Endodermal cell (in vitro differentiated cells): ENCODE measurements around the gene SMIM5. TPM values are rescaled to one million over a fixed set of nuclear protein-coding genes. Genes with fewer than 3 reads are reported as not detected.

Experiments
- DNase-seq: peaks from one replicate; pipeline ENCODE4 v3.0.0-alpha.2; 2017
- H3K27ac ChIP-seq: 2 replicates; pipeline ENCODE4 v1.5.1; 2013; ENCODE audit warnings: mild to moderate bottlenecking, low read depth, low read length, moderate library complexity
- H3K27me3 ChIP-seq: 2 replicates; pipeline ENCODE4 v1.6.1; 2013; ENCODE audit warnings: mild to moderate bottlenecking, low read length, moderate library complexity; ENCODE audit not compliant: insufficient read depth, control insufficient read depth, poor library complexity, severe bottlenecking
- H3K36me3 ChIP-seq: 2 replicates; pipeline ENCODE4 v1.7.0; 2013; ENCODE audit warnings: mild to moderate bottlenecking, low read length, moderate library complexity; ENCODE audit not compliant: control insufficient read depth, insufficient read depth
- H3K4me1 ChIP-seq: one replicate; pipeline ENCODE4 v1.7.0; 2013; ENCODE audit warnings: low read length; ENCODE audit not compliant: control insufficient read depth, insufficient read depth
- H3K4me3 ChIP-seq: 2 replicates; pipeline ENCODE4 v1.5.1; 2013; ENCODE audit warnings: mild to moderate bottlenecking, low read length, moderate library complexity
- H3K9ac ChIP-seq: 2 replicates; pipeline ENCODE4 v1.6.1; 2013; ENCODE audit warnings: mild to moderate bottlenecking, low read length, moderate library complexity; ENCODE audit not compliant: poor library complexity, severe bottlenecking; ENCODE audit errors: extremely low read depth
- H3K9me3 ChIP-seq: 2 replicates; pipeline ENCODE4 v1.6.1; 2013; ENCODE audit warnings: mild to moderate bottlenecking, low read length, moderate library complexity; ENCODE audit not compliant: control insufficient read depth
- H3K27ac Mint-ChIP-seq: 2 replicates; pipeline ENCODE4 v1.8.0; 2020; ENCODE audit warnings: mixed read lengths
- H3K27me3 Mint-ChIP-seq: 2 replicates; pipeline ENCODE4 v1.8.0; 2021; ENCODE audit warnings: mild to moderate bottlenecking, mixed read lengths; ENCODE audit not compliant: insufficient read depth
- H3K36me3 Mint-ChIP-seq: 2 replicates; pipeline ENCODE4 v1.8.0; 2020; ENCODE audit warnings: low read depth, mixed read lengths
- H3K4me1 Mint-ChIP-seq: 2 replicates; pipeline ENCODE4 v1.8.0; 2020; ENCODE audit warnings: mixed read lengths
- H3K4me3 Mint-ChIP-seq: 2 replicates; pipeline ENCODE4 v1.8.0; 2020; ENCODE audit warnings: mild to moderate bottlenecking, moderate library complexity, mixed read lengths
- H3K9me3 Mint-ChIP-seq: 2 replicates; pipeline ENCODE4 v1.8.0; 2020; ENCODE audit warnings: mild to moderate bottlenecking, mixed read lengths
- CTCF ChIP-seq: fragments of 200-600 bp; sonication (generic); conservative IDR thresholded peaks from 2 replicates; pipeline ENCODE4 v1.5.0; 2021; ENCODE audit warnings: antibody characterized with exemption, mild to moderate bottlenecking
- WGBS, 2 experiments: methylation state at CpG; one replicate each; pipeline versions ENCODE4 v1.1.5 to v1.1.7; 2013; ENCODE audit warnings: missing lambda C conversion rate in 2 of 2, mixed read lengths in 1 of 2; ENCODE audit not compliant: insufficient coverage in 1 of 2, insufficient read length in 1 of 2; 5-methylcytosine and 5-hydroxymethylcytosine counted together
- total RNA-seq, 2 donors: library from RNA; stranded (reverse); fragmentation: NEBNext Ultra II Directional in 1 of 2; extraction: Animal tissue kit (Norgen Biotek cat#: 25700) in 1 of 2; gene quantifications; 2 replicates in 1 of 2; 3 replicates in 1 of 2; pipeline ENCODE4 v1.2.1, GENCODE V29; 2021

Gene SMIM5
- total RNA-seq, 2 donors from 2014 or later: 0.40 TPM; not detected in 1

- Histone ChIP-seq H3K36me3 (no peaks in the 10 kb centered on the region), H3K9ac (no peak overlapping the region), H3K4me1 (no peaks in the 10 kb centered on the region), H3K4me3 (no peak overlapping the region), H3K27me3 (no peaks in the 10 kb centered on the region), H3K9me3 (no peaks in the 10 kb centered on the region), H3K27ac (no peak overlapping the region)
- H3K27ac Mint-ChIP-seq: no peak overlapping the region
- H3K4me1 Mint-ChIP-seq: peaks cover 5% of the 10 kb centered on the region
- no peaks in the 10 kb centered on the region for H3K36me3 Mint-ChIP-seq
- H3K9me3 Mint-ChIP-seq: no peaks in the 10 kb centered on the region
- 89 to 90% methylated on average over 9 of the region's 12 CpGs for WGBS, 2 experiments
- H3K27me3 Mint-ChIP-seq: no peaks in the 10 kb centered on the region
- TF ChIP-seq CTCF: no peak
- DNase-seq: peak; percentile 51
- no peak overlapping the region for H3K4me3 Mint-ChIP-seq
These were observed 29.1 kb upstream of the SMIM5 start for GRCh38 chr17:75604034-75604695.

GRCh38 chr17:75605790-75606189, 27.4 kb upstream of the SMIM5 start:
- DNase-seq: no peak
- WGBS, 2 experiments: 84 to 91% methylated on average over 13 to 16 of the region's 16 CpGs
- no peaks in the 10 kb centered on the region for H3K27me3 ChIP-seq
- no peak overlapping the region for H3K9ac ChIP-seq
- H3K4me3 ChIP-seq: no peak overlapping the region
- Mint-ChIP-seq H3K27me3 (no peaks in the 10 kb centered on the region), H3K9me3 (no peaks in the 10 kb centered on the region), H3K36me3 (no peaks in the 10 kb centered on the region), H3K4me1 (peaks cover 5% of the 10 kb centered on the region), H3K27ac (no peak overlapping the region), H3K4me3 (no peak overlapping the region)
- no peaks in the 10 kb centered on the region for H3K9me3 ChIP-seq
- no peak overlapping the region for H3K27ac ChIP-seq
- no peaks in the 10 kb centered on the region for H3K4me1 ChIP-seq
- TF ChIP-seq CTCF: no peak
- H3K36me3 ChIP-seq: no peaks in the 10 kb centered on the region

- H3K36me3 Mint-ChIP-seq: no peaks in the 10 kb centered on the region
- H3K9me3 ChIP-seq: no peaks in the 10 kb centered on the region
- no peak overlapping the region for H3K4me3 Mint-ChIP-seq
- H3K4me1 Mint-ChIP-seq: peaks cover 5% of the 10 kb centered on the region
- no peaks in the 10 kb centered on the region for H3K36me3 ChIP-seq
- no peaks in the 10 kb centered on the region for H3K27me3 ChIP-seq
- H3K4me1 ChIP-seq: no peaks in the 10 kb centered on the region
- no peak for DNase-seq
- no peak for TF ChIP-seq CTCF
- no peak overlapping the region for H3K27ac ChIP-seq
- no peak overlapping the region for H3K9ac ChIP-seq
- no peaks in the 10 kb centered on the region for H3K27me3 Mint-ChIP-seq
- H3K4me3 ChIP-seq: no peak overlapping the region
- H3K27ac Mint-ChIP-seq: no peak overlapping the region
- 94 to 100% methylated on average over 2 to 5 of the region's 5 CpGs for WGBS, 2 experiments
- H3K9me3 Mint-ChIP-seq: no peaks in the 10 kb centered on the region
These were observed 26.1 kb upstream of the SMIM5 start for GRCh38 chr17:75607086-75607485.
